MM.1S (cell line): ENCODE measurements around the gene DPYSL4.

Experiments used
- DNase-seq: peaks from one replicate; pipeline ENCODE4 v3.0.0-alpha.2; 2015
- H2AFZ ChIP-seq: fragments of 300-600 bp; sonication (generic); 2 replicates; pipeline ENCODE4 v1.6.0; 2016; ENCODE audit warnings: antibody characterized with exemption, low read length
- H3F3A ChIP-seq: fragments of 300-600 bp; sonication (generic); 2 replicates; pipeline ENCODE4 v1.6.1; 2016; ENCODE audit warnings: mild to moderate bottlenecking, antibody characterized with exemption, low read length, moderate library complexity, mixed read lengths; ENCODE audit not compliant: insufficient read depth
- H3K27ac ChIP-seq: fragments of 300-600 bp; sonication (generic); 2 replicates; pipeline ENCODE4 v1.5.1; 2016; ENCODE audit warnings: mild to moderate bottlenecking, low read length
- H3K27me3 ChIP-seq: fragments of 300-600 bp; sonication (generic); replicated peaks from 2 replicates; pipeline ENCODE4 v1.6.0; 2016; ENCODE audit warnings: low read length; ENCODE audit not compliant: insufficient read depth
- H3K36me3 ChIP-seq: fragments of 300-600 bp; sonication (generic); replicated peaks from 2 replicates; pipeline ENCODE4 v1.6.1; 2016; ENCODE audit warnings: mild to moderate bottlenecking, low read length, mixed read lengths; ENCODE audit not compliant: insufficient read depth
- H3K4me1 ChIP-seq: fragments of 300-600 bp; sonication (generic); 2 replicates; pipeline ENCODE4 v1.6.1; 2016; ENCODE audit warnings: low read length, mixed read lengths
- H3K4me2 ChIP-seq: fragments of 300-600 bp; sonication (generic); 2 replicates; pipeline ENCODE4 v1.6.0; 2016; ENCODE audit warnings: low read depth, low read length
- H3K4me3 ChIP-seq: fragments of 300-600 bp; sonication (generic); 2 replicates; pipeline ENCODE4 v1.5.1; 2016; ENCODE audit warnings: low read length, mixed read lengths
- H3K79me2 ChIP-seq: fragments of 300-600 bp; sonication (generic); 2 replicates; pipeline ENCODE4 v1.6.1; 2016; ENCODE audit warnings: mixed run types, low read length, mixed read lengths
- H3K9ac ChIP-seq: fragments of 300-600 bp; sonication (generic); 2 replicates; pipeline ENCODE4 v1.6.1; 2016; ENCODE audit warnings: low read length, mixed read lengths
- H3K9me2 ChIP-seq: fragments of 300-600 bp; sonication (generic); replicated peaks from 2 replicates; pipeline ENCODE4 v1.6.1; 2016; ENCODE audit warnings: mild to moderate bottlenecking, low read length, mixed read lengths; ENCODE audit not compliant: insufficient read depth
- H3K9me3 ChIP-seq: fragments of 300-600 bp; sonication (generic); replicated peaks from 2 replicates; pipeline ENCODE4 v1.6.1; 2016; ENCODE audit warnings: mild to moderate bottlenecking, low read length, mixed read lengths; ENCODE audit not compliant: insufficient read depth
- H4K20me1 ChIP-seq: fragments of 300-600 bp; sonication (generic); 2 replicates; pipeline ENCODE4 v1.6.1; 2016; ENCODE audit warnings: mild to moderate bottlenecking, low read length, moderate library complexity, mixed read lengths; ENCODE audit not compliant: insufficient read depth
- CTCF ChIP-seq: fragments of 300-600 bp; sonication (generic); IDR thresholded peaks from 2 replicates; pipeline ENCODE4 v1.5.1; 2016; ENCODE audit warnings: antibody characterized with exemption, low read length, mixed read lengths
- EZH2 ChIP-seq: fragments of 300-600 bp; sonication (generic); optimal IDR thresholded peaks from 2 replicates; pipeline ENCODE3; 2017; ENCODE audit warnings: low read depth, mild to moderate bottlenecking, antibody characterized with exemption, low read length, mixed read lengths
- EZH2phosphoT487 ChIP-seq: fragments of 300-600 bp; sonication (generic); IDR thresholded peaks from 2 replicates; pipeline ENCODE4 v1.6.1; 2018; ENCODE audit warnings: antibody characterized with exemption, low read length

The DPYSL4 gene

DNA sequence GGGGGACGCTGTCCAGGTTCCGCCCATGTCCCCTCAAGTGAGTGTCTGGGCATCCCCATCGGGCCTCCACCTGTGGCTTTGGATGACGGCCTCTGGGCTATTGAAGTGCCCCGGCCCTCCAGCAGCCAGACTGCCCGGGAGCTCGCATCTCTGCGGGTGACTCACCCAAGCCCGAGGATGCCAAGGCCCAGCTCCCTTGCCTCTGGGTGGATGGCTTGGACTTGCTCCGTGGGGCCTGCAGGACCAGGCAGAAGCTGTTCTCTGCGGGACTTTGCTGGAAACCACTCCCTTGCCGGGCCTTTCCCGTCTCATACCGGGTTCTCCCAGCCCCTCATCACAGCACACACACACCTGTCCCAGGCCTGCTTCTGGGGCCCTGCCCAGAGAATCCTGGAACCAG is 22.4 kb downstream of the DPYSL4 start:
- Histone ChIP-seq H2AFZ (no peak overlapping the region), H3F3A (no peaks in the 10 kb centered on the region), H3K9me2 (no peaks in the 10 kb centered on the region), H3K4me2 (no peak overlapping the region), H3K4me3 (no peak overlapping the region), H3K9ac (no peak overlapping the region), H3K27me3 (no peaks in the 10 kb centered on the region), H3K79me2 (no peaks in the 10 kb centered on the region), H3K4me1 (no peaks in the 10 kb centered on the region), H3K9me3 (no peaks in the 10 kb centered on the region), H4K20me1 (no peaks in the 10 kb centered on the region), H3K27ac (no peak overlapping the region), H3K36me3 (no peaks in the 10 kb centered on the region)
- TF ChIP-seq EZH2 (no peak), CTCF (no peak), EZH2phosphoT487 (no peak)
- DNase-seq: no peak

- no peaks in the 10 kb centered on the region for H3K36me3 ChIP-seq
- no peaks in the 10 kb centered on the region for H3K27me3 ChIP-seq
- no peaks in the 10 kb centered on the region for H4K20me1 ChIP-seq
- H3K4me1 ChIP-seq: no peaks in the 10 kb centered on the region
- H3K9me3 ChIP-seq: no peaks in the 10 kb centered on the region
- H3K27ac ChIP-seq: no peak overlapping the region
- H3K4me2 ChIP-seq: no peak overlapping the region
- no peak overlapping the region for H3K9ac ChIP-seq
- no peak for TF ChIP-seq CTCF
- H3F3A ChIP-seq: no peaks in the 10 kb centered on the region
- DNase-seq: no peak
- no peaks in the 10 kb centered on the region for H3K79me2 ChIP-seq
- H2AFZ ChIP-seq: no peak overlapping the region
- H3K9me2 ChIP-seq: no peaks in the 10 kb centered on the region
- no peak overlapping the region for H3K4me3 ChIP-seq
These were observed 23.3 kb downstream of the DPYSL4 start for GRCh38 chr10:132209978-132210530.

GRCh38 chr10:132210766-132211165 is 24.0 kb downstream of the DPYSL4 start:
- Histone ChIP-seq H2AFZ (no peak overlapping the region), H3K9me2 (no peaks in the 10 kb centered on the region), H3K36me3 (no peaks in the 10 kb centered on the region), H4K20me1 (no peaks in the 10 kb centered on the region), H3K4me1 (no peaks in the 10 kb centered on the region), H3K27me3 (no peaks in the 10 kb centered on the region), H3F3A (no peaks in the 10 kb centered on the region), H3K79me2 (no peaks in the 10 kb centered on the region), H3K4me2 (no peak overlapping the region), H3K27ac (no peak overlapping the region), H3K9me3 (no peaks in the 10 kb centered on the region), H3K4me3 (no peak overlapping the region), H3K9ac (no peak overlapping the region)
- no peak for TF ChIP-seq CTCF
- no peak for TF ChIP-seq EZH2phosphoT487
- TF ChIP-seq EZH2: no peak
- DNase-seq: no peak
